ENCODE results near the gene CCNK. TPM values are rescaled to one million over a fixed set of nuclear protein-coding genes. Genes with fewer than 3 reads are reported as not detected.
A peak's percentile ranks its signal among the peaks of the same experiment; 100 is the strongest.

The CCNK gene
- total RNA-seq, 1 donor from 2014 or later = 64.8 TPM

DNA sequence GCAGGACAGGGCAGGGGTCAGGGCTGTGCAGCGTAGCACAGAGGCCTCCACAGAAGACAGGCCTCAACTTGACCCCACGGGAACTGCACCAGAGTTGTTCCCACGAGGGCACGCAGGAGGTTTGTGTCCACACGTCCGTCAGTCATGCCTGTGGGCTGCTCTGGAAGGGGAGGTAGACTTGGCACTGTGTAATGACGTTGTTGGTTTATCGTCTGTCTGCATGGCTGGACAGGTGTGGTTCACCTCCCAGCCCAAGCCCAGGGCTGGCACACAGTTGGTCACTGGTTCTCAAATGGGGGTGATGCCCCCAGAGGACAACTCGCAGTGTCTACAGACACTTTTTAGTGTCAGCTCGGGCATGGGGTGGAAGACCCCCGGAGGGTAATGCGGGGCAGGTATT is 45.8 kb downstream of the CCNK start:
- peaks cover 35% of the 10 kb centered on the region for H3K4me1 Mint-ChIP-seq (ENCODE audit: low read depth)
- TF ChIP-seq, protein P1, sequence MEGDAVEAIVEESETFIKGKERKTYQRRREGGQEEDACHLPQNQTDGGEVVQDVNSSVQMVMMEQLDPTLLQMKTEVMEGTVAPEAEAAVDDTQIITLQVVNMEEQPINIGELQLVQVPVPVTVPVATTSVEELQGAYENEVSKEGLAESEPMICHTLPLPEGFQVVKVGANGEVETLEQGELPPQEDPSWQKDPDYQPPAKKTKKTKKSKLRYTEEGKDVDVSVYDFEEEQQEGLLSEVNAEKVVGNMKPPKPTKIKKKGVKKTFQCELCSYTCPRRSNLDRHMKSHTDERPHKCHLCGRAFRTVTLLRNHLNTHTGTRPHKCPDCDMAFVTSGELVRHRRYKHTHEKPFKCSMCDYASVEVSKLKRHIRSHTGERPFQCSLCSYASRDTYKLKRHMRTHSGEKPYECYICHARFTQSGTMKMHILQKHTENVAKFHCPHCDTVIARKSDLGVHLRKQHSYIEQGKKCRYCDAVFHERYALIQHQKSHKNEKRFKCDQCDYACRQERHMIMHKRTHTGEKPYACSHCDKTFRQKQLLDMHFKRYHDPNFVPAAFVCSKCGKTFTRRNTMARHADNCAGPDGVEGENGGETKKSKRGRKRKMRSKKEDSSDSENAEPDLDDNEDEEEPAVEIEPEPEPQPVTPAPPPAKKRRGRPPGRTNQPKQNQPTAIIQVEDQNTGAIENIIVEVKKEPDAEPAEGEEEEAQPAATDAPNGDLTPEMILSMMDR (IDR thresholded peaks at IDR 0.05; ENCODE audit: unreplicated experiment) = no peak
- peak overlapping the region; percentile 49 for H3K27ac Mint-ChIP-seq
- H3K27me3 Mint-ChIP-seq = no peaks in the 10 kb centered on the region
- no peaks in the 10 kb centered on the region for H3K9me3 Mint-ChIP-seq (ENCODE audit: low read depth)
- no peak for DNase-seq (ENCODE audit: low spot score, unreplicated experiment)
- H3K4me3 Mint-ChIP-seq (ENCODE audit: low read depth) = no peak overlapping the region
- H3K36me3 Mint-ChIP-seq (ENCODE audit: insufficient read depth) = no peaks in the 10 kb centered on the region

DNA sequence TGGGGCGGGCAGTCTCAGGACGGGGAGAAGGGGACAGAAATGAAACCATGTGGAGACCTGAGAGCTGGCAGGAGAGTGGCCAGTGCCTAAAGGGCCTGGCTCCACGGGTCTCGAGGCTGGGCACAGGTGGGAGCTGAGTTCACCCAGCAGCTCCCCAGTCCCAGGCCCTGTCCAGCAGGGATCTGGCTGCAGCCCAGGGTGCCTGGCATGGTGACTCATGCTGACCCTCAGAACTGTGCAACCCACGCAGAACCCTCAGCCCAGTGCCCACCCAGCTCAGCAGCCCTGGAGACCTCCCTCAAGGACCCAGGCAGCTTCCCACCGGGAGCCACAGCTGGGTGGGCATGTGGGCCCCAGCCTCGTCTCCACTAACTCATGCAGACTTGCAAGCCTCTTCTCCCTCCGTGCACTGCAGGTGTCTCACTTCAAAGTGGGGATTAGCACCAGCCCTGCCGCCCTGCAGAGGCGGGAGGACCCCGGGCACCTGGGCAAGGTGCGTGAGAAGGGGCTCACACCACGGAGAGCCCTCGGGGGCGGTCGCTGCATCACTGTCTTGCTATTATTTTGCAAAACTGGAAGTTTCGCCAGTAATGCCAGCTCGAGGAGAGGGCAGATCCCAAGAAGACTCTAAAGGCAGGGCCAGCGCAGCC is 46.3 kb downstream of the CCNK start:
- no peak overlapping the region for H3K4me3 Mint-ChIP-seq (ENCODE audit: low read depth)
- H3K27me3 Mint-ChIP-seq = no peaks in the 10 kb centered on the region
- H3K4me1 Mint-ChIP-seq (ENCODE audit: low read depth) = peaks cover 32% of the 10 kb centered on the region
- no peaks in the 10 kb centered on the region for H3K9me3 Mint-ChIP-seq (ENCODE audit: low read depth)
- H3K36me3 Mint-ChIP-seq (ENCODE audit: insufficient read depth) = no peaks in the 10 kb centered on the region
- TF ChIP-seq, protein P1 (IDR thresholded peaks at IDR 0.05; ENCODE audit: unreplicated experiment) = no peak
- H3K27ac Mint-ChIP-seq = peak overlapping the region; percentile 49
- DNase-seq (ENCODE audit: low spot score, unreplicated experiment) = no peak

DNA sequence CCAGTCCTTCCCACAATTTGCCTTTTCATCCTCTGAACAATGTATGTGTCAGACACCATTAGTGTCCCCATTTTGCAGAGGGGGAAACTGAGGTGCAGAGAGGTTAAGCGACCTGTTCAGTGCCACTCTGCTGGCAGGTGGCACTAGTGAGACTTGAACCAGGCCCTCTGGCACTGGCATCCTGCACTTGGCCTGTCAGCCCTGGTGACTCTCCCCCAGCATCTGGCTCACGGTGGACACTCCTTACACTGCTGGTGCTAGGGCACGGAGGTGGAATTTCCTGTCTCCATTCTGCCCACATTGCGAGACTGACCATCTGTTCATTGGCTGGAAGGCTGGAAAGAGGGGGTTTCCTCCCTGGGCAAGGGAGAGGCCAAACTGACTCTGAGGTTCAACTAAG is 48.7 kb downstream of the CCNK start:
- DNase-seq (ENCODE audit: low spot score, unreplicated experiment) = no peak
- Mint-ChIP-seq H3K9me3 (ENCODE audit: low read depth) (no peaks in the 10 kb centered on the region), H3K4me1 (ENCODE audit: low read depth) (peaks cover 17% of the 10 kb centered on the region), H3K27ac (no peak overlapping the region), H3K4me3 (ENCODE audit: low read depth) (no peak overlapping the region), H3K27me3 (no peaks in the 10 kb centered on the region), H3K36me3 (ENCODE audit: insufficient read depth) (no peaks in the 10 kb centered on the region)
- TF ChIP-seq, protein P1 (IDR thresholded peaks at IDR 0.05; ENCODE audit: unreplicated experiment) = no peak

DNA sequence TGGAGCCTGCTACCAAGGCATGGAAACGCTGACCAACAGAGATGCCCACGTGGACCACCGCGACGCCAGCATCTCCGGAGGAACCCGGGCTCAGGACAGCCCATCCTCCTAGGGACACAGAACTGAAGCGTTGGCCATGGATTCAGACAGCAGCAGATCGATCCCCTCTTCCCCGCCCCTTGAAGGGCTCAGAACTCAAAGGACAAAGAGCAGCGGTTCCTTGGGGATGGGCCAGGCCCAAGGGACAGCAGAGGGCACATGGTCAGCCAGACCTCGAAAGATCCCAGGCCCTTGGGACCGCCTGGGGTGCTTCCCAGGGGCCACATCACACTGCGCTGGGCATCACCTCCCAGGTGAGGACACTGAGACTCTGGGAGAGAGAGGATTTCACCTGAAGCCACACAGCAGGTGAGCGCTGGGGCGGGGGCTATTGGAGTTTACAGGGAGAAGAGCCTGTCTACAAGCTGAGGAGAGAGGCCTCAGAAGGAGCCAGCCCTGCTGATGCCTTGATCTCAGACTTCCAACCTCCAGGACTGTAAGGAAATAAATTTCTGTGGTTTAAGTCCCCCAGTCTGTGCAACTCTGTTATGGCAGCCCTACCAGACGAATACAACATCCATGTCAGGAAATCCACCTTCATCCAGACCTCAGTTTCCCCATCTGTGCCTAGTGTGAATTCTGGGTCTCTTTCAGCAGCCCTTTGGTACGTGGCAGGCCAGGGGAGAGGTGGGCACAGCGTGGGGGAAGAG is 49.4 kb downstream of the CCNK start:
- TF ChIP-seq, protein P1 (IDR thresholded peaks at IDR 0.05; ENCODE audit: unreplicated experiment) = no peak
- Mint-ChIP-seq H3K4me1 (ENCODE audit: low read depth) (peaks cover 12% of the 10 kb centered on the region), H3K27me3 (no peaks in the 10 kb centered on the region), H3K9me3 (ENCODE audit: low read depth) (no peaks in the 10 kb centered on the region), H3K27ac (no peak overlapping the region), H3K36me3 (ENCODE audit: insufficient read depth) (no peaks in the 10 kb centered on the region), H3K4me3 (ENCODE audit: low read depth) (no peak overlapping the region)
- no peak for DNase-seq (ENCODE audit: low spot score, unreplicated experiment)

DNA sequence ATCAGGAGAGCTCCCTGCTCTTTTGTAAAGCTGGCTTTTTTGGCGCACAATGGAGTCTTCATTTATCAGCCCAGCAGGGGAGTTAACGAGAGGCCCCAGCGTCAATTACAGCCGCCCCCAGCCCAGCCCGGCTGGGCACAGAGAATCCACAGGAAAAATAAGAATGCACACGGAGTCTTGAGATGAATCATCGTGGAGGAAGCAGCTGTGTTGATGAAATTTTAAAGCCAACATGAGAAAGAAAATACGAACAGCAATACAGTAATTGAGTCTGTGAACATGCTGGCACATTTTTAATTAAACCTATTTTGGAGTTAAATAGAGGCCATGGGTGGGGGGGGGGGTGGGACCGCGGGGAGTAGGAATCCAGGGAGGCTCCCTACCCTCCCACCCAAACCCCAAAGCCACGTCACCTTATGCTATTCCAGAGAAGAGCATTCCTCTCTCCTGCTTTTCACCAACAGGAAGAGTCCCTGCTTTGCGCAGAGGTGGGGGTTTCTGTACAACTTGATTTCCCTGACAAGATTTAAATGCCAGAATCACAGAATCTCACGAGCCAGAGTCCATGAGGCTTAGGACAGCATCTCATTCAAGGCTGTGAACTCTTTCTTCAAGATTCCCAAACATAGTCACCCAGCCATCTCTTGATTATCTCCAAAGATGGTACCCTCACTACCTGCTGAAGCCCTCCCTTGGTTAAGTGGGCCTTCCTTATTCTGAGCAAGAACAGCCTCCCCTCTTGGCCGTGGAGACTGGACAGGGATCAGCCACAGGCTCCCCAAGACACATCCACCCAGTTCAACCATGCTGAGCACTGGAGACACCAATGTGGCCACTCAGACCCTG is 50.3 kb downstream of the CCNK start:
- Mint-ChIP-seq H3K27ac (peak overlapping the region; percentile 88), H3K4me3 (ENCODE audit: low read depth) (no peak overlapping the region), H3K36me3 (ENCODE audit: insufficient read depth) (no peaks in the 10 kb centered on the region), H3K27me3 (no peaks in the 10 kb centered on the region), H3K9me3 (ENCODE audit: low read depth) (no peaks in the 10 kb centered on the region), H3K4me1 (ENCODE audit: low read depth) (peaks cover 12% of the 10 kb centered on the region)
- DNase-seq (ENCODE audit: low spot score, unreplicated experiment) = no peak
- TF ChIP-seq, protein P1 (IDR thresholded peaks at IDR 0.05; ENCODE audit: unreplicated experiment) = no peak

Measured in progenitor cell of endocrine pancreas (in vitro differentiated cells).